Calu3 (cell line): ENCODE data around the gene UBTD2. TPM values are rescaled to one million over a fixed set of nuclear protein-coding genes. Genes with fewer than 3 reads are reported as not detected.

Experiments used
- BruUV-seq: library from RNA; stranded (reverse); fragments of 400-500 nt; replicated peaks from 2 replicates; lab custom pipeline; 2021; lab: Mats Ljungman, UMichigan
- CTCF ChIA-PET: fragments of 300-600 bp; sonication (Branson Sonifier 250); formaldehyde crosslinking; loops from one replicate; lab custom pipeline; 2022; ENCODE audit warnings: antibody characterized with exemption; lab: Charles Lee
- DNase-seq: peaks from one replicate; pipeline ENCODE4 v3.0.0; 2022
- H3K27ac Mint-ChIP-seq: one replicate; pipeline ENCODE4 v1.8.0; 2022; ENCODE audit warnings: mixed read lengths; ENCODE audit not compliant: unreplicated experiment
- H3K27me3 Mint-ChIP-seq: one replicate; pipeline ENCODE4 v1.8.0; 2022; ENCODE audit warnings: mixed read lengths; ENCODE audit not compliant: unreplicated experiment
- H3K36me3 Mint-ChIP-seq: one replicate; pipeline ENCODE4 v1.8.0; 2022; ENCODE audit warnings: mild to moderate bottlenecking, moderate library complexity, mixed read lengths; ENCODE audit not compliant: insufficient read depth, unreplicated experiment
- H3K4me1 Mint-ChIP-seq: one replicate; pipeline ENCODE4 v1.8.0; 2022; ENCODE audit warnings: mild to moderate bottlenecking, low read depth, mixed read lengths; ENCODE audit not compliant: unreplicated experiment
- H3K4me3 Mint-ChIP-seq: one replicate; pipeline ENCODE4 v1.8.0; 2022; ENCODE audit warnings: mild to moderate bottlenecking, low read depth, moderate library complexity, mixed read lengths; ENCODE audit not compliant: unreplicated experiment
- H3K9me3 Mint-ChIP-seq: one replicate; pipeline ENCODE4 v1.8.0; 2022; ENCODE audit warnings: low read depth, mixed read lengths; ENCODE audit not compliant: unreplicated experiment
- intact Hi-C: fragments of 100-400 bp; cut with micrococcal nuclease; formaldehyde crosslinking; loops from one replicate; pipeline ENCODE4 v1.10.0; 2022; ENCODE audit not compliant: unreplicated experiment
- total RNA-seq: library from RNA; stranded (reverse); gene quantifications from 2 replicates; pipeline ENCODE4 v1.2.3, GENCODE V29; 2022
- TF ChIP-seq, protein P1 (sequence below): fragments of 200-600 bp; IDR thresholded peaks from one replicate; pipeline ENCODE4 v1.8.0; 2022; ENCODE audit warnings: antibody characterized with exemption; ENCODE audit not compliant: unreplicated experiment

Gene UBTD2
- total RNA-seq, 1 experiment from 2014 or later, result 21.1 TPM

DNA sequence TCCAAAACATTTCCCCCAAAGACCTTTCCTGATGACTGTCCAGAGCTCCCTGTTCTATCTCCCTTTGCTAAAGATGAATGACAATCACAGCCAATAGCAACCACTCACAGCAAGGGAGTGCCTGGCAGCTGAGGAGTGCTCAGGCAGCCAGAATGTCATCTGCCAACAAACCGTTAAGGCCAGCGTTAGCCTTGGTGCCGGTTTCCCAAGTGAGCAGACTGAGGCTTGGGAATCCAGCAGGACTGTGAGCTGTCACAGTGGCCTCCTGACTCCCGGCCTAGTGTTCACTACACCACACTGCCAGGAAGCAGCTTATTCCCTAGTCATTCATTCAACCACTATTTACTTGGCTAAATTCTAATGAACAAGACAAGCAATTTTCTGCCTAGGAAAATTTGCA is 120.2 kb downstream of the UBTD2 start:
- Mint-ChIP-seq H3K27ac (no peak overlapping the region), H3K27me3 (no peaks in the 10 kb centered on the region), H3K4me3 (no peak overlapping the region), H3K9me3 (no peaks in the 10 kb centered on the region), H3K4me1 (peaks cover 11% of the 10 kb centered on the region), H3K36me3 (peaks cover 5% of the 10 kb centered on the region)
- intact Hi-C loops, result no loop called here
- CTCF ChIA-PET, result no interaction called here
- BruUV-seq, result no TSS peak
- DNase-seq, result no peak
- TF ChIP-seq, protein P1, sequence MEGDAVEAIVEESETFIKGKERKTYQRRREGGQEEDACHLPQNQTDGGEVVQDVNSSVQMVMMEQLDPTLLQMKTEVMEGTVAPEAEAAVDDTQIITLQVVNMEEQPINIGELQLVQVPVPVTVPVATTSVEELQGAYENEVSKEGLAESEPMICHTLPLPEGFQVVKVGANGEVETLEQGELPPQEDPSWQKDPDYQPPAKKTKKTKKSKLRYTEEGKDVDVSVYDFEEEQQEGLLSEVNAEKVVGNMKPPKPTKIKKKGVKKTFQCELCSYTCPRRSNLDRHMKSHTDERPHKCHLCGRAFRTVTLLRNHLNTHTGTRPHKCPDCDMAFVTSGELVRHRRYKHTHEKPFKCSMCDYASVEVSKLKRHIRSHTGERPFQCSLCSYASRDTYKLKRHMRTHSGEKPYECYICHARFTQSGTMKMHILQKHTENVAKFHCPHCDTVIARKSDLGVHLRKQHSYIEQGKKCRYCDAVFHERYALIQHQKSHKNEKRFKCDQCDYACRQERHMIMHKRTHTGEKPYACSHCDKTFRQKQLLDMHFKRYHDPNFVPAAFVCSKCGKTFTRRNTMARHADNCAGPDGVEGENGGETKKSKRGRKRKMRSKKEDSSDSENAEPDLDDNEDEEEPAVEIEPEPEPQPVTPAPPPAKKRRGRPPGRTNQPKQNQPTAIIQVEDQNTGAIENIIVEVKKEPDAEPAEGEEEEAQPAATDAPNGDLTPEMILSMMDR, result no peak

DNA sequence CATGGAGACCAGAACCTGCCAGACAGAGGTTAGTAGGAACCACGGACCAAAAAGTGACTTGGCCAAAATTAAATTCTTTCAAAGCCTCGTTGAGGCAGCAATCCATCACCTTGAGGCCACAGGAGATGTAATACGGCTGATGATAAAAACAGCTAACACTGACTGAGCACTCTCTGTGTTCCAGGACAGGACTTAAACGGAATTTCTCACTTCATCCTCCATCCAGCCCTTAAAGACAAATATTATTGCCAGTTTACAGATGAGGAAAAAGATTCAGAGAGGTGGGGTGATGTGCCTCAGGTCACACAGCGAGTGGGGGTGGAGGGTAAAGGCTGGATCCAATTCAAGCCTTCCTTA is 120.6 kb downstream of the UBTD2 start:
- Mint-ChIP-seq H3K36me3 (peaks cover 5% of the 10 kb centered on the region), H3K4me3 (no peak overlapping the region), H3K27ac (no peak overlapping the region), H3K9me3 (no peaks in the 10 kb centered on the region), H3K4me1 (peaks cover 11% of the 10 kb centered on the region), H3K27me3 (no peaks in the 10 kb centered on the region)
- intact Hi-C loops, result no loop called here
- BruUV-seq, result no TSS peak
- CTCF ChIA-PET, result interaction anchor here (0.9 to 1.0 kb wide), 2 partner anchors 11 to 56 kb away, joined by 3 to 4 read pairs; no protein-coding TSS in a partner anchor
- DNase-seq, result no peak
- TF ChIP-seq, protein P1, result no peak

DNA sequence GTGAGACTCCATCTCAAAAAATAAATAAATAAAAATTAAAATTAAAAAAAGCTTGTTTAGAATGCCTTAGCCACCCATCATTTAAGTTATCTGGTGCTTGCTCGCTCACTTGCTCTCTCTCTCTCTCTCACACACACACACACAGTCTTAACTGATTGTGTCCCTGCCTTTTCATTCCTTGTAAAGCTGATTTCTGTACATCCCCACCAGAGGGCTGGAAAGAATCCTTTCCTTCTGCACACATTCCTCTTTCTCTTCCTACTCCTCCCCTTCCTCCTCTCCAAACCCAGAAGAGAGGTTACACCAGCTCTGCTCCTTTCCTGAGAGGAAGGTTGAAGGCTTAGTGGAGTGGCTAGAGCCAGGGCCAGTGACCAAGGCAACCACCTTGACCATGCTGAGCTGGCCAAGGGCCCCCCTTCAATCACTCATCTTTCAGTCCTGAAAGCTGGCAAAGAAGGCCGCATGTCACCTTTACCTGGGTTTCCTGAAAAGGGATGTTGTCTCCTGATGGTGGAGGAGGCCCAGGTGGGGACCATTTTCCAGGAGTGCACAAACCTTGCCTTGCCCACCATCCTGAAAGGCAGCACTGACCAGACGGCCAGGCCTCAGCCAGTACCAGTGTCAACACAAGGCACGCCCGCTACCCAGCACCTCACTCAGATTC is 121.1 kb downstream of the UBTD2 start:
- Mint-ChIP-seq H3K36me3 (peaks cover 5% of the 10 kb centered on the region), H3K4me1 (peaks cover 11% of the 10 kb centered on the region), H3K4me3 (no peak overlapping the region), H3K27ac (no peak overlapping the region), H3K9me3 (no peaks in the 10 kb centered on the region), H3K27me3 (no peaks in the 10 kb centered on the region)
- CTCF ChIA-PET, result interaction anchor here (0.9 to 1.0 kb wide), 3 partner anchors 10 to 56 kb away, joined by 3 to 4 read pairs (median 3); no protein-coding TSS in a partner anchor
- BruUV-seq, result no TSS peak
- intact Hi-C loops, result no loop called here
- TF ChIP-seq, protein P1, result no peak
- DNase-seq, result no peak

DNA sequence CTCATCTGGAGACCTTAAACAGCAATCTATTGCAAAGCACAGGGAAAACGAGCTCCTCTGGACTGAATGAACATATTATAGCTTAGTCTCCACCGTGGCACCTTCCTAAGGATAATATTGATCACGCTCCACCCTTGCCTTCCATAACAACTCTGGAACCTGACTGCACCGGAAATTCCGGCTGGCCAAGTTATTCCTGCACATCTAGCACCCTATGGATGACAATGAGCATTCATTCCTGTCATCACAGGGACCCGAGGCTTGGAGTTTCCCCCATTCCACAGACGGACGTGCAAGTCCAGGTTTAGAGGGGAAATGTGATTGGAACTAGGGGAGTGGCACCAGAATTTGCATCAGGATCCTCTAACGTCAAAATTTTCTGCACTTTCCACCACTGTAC is 123.1 kb downstream of the UBTD2 start:
- CTCF ChIA-PET, result interaction anchor here (0.7 kb wide), 2 partner anchors 31 to 604 kb away, joined by 3 read pairs; no protein-coding TSS in a partner anchor
- Mint-ChIP-seq H3K27me3 (no peaks in the 10 kb centered on the region), H3K9me3 (no peaks in the 10 kb centered on the region), H3K4me3 (no peak overlapping the region), H3K4me1 (peaks cover 11% of the 10 kb centered on the region), H3K36me3 (peaks cover 5% of the 10 kb centered on the region), H3K27ac (peak overlapping the region; percentile 38)
- TF ChIP-seq, protein P1, result no peak
- intact Hi-C loops, result no loop called here
- no TSS peak for BruUV-seq
- peak; percentile 59 for DNase-seq

Other genes with a start within 250 kb of the UBTD2 start
- 27.4 and 32.1 TPM in 2 replicates for gene STK10, start 95.5 kb downstream of the UBTD2 start, total RNA-seq
- gene EFCAB9, start 89.6 kb downstream of the UBTD2 start, total RNA-seq, result not detected in 2 replicates
- gene SH3PXD2B, start 170.8 kb upstream of the UBTD2 start, total RNA-seq, result 20.1 and 25.6 TPM in 2 replicates